Esophagus muscularis mucosa (tissue), 4 donors: ENCODE results near the gene ST6GALNAC3.

Experiments used
- CTCF ChIP-seq, 3 experiments: fragments of 200-600 bp in 2 of 3; fragments of 450-650 bp in 1 of 3; sonication (generic) in 2 of 3; IDR thresholded peaks; one replicate each; pipeline ENCODE4 v1.5.1; 2017 to 2019; ENCODE audit warnings: antibody characterized with exemption in 3 of 3, mild to moderate bottlenecking in 2 of 3, moderate library complexity in 1 of 3
- EP300 ChIP-seq: sonication (generic); formaldehyde crosslinking; IDR thresholded peaks from one replicate; pipeline ENCODE4 v1.6.1; 2017; ENCODE audit warnings: antibody characterized with exemption
- POLR2A ChIP-seq: fragments of 450-650 bp; IDR thresholded peaks from one replicate; pipeline ENCODE4 v1.6.1; 2017; ENCODE audit warnings: antibody characterized with exemption, moderate library complexity, mild to moderate bottlenecking, low read depth
- POLR2AphosphoS5 ChIP-seq, 2 donors: sonication (generic); formaldehyde crosslinking; IDR thresholded peaks; one replicate each; pipeline ENCODE4 v1.6.1; 2017; ENCODE audit warnings: antibody characterized with exemption in 2 of 2

DNA sequence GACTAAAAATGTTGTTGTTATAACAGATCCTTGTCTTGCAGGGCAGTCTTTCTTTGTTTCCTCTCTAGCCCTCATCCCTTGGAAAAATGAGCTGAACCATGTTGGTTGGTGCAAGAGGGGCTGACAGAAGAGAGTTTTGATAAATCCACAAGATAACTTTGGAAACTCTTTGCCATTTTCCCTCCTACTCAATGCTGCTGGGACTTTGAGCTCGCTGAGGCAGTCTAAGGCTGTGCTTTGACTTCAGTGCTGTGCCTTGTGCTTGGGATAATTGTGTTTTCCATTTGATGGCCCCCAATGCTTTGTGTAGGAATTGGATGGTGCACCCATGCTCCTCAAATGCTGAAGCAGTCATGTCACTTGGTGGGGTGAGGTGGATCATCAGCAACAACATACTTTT, 31.7 kb downstream of the ST6GALNAC3 start:
- TF ChIP-seq CTCF (IDR thresholded peaks at IDR 0.05) (no peak), POLR2A (no peak), POLR2AphosphoS5 (IDR thresholded peaks at IDR 0.05) (no peak), EP300 (no peak)
